NT2/D1 (cell line): ENCODE measurements around the gene CEP85L.
"Not testable (repeated sequence)": the region's sequence is repeated elsewhere in the genome, so short reads cannot be mapped to it uniquely, and the experiment has no call there.

Experiments
- DNase-seq: peaks from one replicate; pipeline ENCODE4 v3.0.0-alpha.2; 2011; ENCODE audit warnings: low read depth, low spot score
- H3K27me3 ChIP-seq: 2 replicates; pipeline ENCODE4 v1.6.0; 2011; ENCODE audit warnings: mild to moderate bottlenecking; ENCODE audit not compliant: insufficient read length, insufficient read depth
- H3K36me3 ChIP-seq: 2 replicates; pipeline ENCODE4 v1.6.1; 2011; ENCODE audit warnings: mild to moderate bottlenecking, low read length, mixed read lengths; ENCODE audit not compliant: insufficient read depth, insufficient read length
- H3K4me1 ChIP-seq: 2 replicates; pipeline ENCODE4 v1.5.1; 2011; ENCODE audit not compliant: insufficient read depth, insufficient read length
- H3K4me3 ChIP-seq: 2 replicates; pipeline ENCODE4 v1.5.1; 2011; ENCODE audit warnings: low read depth; ENCODE audit not compliant: insufficient read length
- H3K9ac ChIP-seq: 2 replicates; pipeline ENCODE4 v1.6.0; 2011; ENCODE audit warnings: low read depth; ENCODE audit not compliant: insufficient read length
- H3K9me3 ChIP-seq: 2 replicates; pipeline ENCODE4 v1.5.1; 2011; ENCODE audit warnings: mild to moderate bottlenecking, low read length; ENCODE audit not compliant: insufficient read depth
- SUZ12 ChIP-seq: IDR thresholded peaks from 2 replicates; pipeline ENCODE4 v1.6.1; 2011; ENCODE audit not compliant: insufficient read length, insufficient read depth; ENCODE audit errors: extremely low read depth
- YY1 ChIP-seq: IDR thresholded peaks from 2 replicates; pipeline ENCODE4 v1.6.1; 2011; ENCODE audit not compliant: insufficient read length, insufficient read depth
- ZNF274 ChIP-seq: IDR thresholded peaks from 2 replicates; pipeline ENCODE4 v1.6.1; 2011; ENCODE audit warnings: mild to moderate bottlenecking, low read depth, low read length

The CEP85L gene

GRCh38 chr6:118467181-118467580 lies 184.2 kb downstream of the CEP85L start:
- no peak overlapping the region for H3K4me3 ChIP-seq
- no peaks in the 10 kb centered on the region for H3K9me3 ChIP-seq
- TF ChIP-seq ZNF274 (no peak), SUZ12 (no peak), YY1 (no peak)
- H3K36me3 ChIP-seq: no peaks in the 10 kb centered on the region
- no peaks in the 10 kb centered on the region for H3K27me3 ChIP-seq
- no peaks in the 10 kb centered on the region for H3K4me1 ChIP-seq
- no peak for DNase-seq
- H3K9ac ChIP-seq: no peak overlapping the region

GRCh38 chr6:118464620-118465019 lies 186.8 kb downstream of the CEP85L start:
- Histone ChIP-seq H3K27me3 (no peaks in the 10 kb centered on the region), H3K9me3 (no peaks in the 10 kb centered on the region), H3K36me3 (no peaks in the 10 kb centered on the region), H3K4me3 (no peak overlapping the region), H3K4me1 (no peaks in the 10 kb centered on the region), H3K9ac (no peak overlapping the region)
- no peak for DNase-seq
- TF ChIP-seq YY1 (no peak), ZNF274 (no peak), SUZ12 (no peak)

DNA sequence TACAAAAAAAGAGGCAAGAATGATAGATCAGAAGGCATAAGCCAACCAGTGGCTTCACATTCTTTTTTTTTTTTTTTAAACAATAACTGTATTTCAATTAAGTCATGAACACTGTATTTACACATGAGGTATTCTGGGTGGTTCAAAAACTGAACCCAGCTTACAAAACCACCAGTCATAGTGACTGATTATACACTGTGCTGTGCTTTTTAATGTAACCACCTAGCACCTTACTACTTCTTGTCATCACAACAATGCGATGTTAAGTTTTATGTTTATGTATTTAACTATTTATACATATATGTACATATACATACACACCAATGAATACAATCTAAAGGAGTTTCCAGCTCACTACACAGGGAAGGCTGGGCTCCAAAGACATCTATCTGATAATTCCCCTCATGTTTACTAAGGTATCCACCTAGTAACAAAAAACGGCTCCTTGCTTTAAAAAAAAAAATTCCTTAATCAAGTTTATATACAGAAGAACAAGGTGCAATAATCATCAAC lies 190.4 kb downstream of the CEP85L start:
- Histone ChIP-seq H3K9ac (no peak overlapping the region), H3K4me3 (no peak overlapping the region), H3K9me3 (no peaks in the 10 kb centered on the region), H3K4me1 (no peaks in the 10 kb centered on the region), H3K27me3 (no peaks in the 10 kb centered on the region), H3K36me3 (no peaks in the 10 kb centered on the region)
- no peak for TF ChIP-seq SUZ12
- no peak for TF ChIP-seq ZNF274
- no peak for TF ChIP-seq YY1
- no peak for DNase-seq

GRCh38 chr6:118456982-118457381 lies 194.4 kb downstream of the CEP85L start:
- no peaks in the 10 kb centered on the region for H3K36me3 ChIP-seq
- no peak for DNase-seq
- H3K27me3 ChIP-seq: no peaks in the 10 kb centered on the region
- no peak overlapping the region for H3K9ac ChIP-seq
- H3K9me3 ChIP-seq: no peaks in the 10 kb centered on the region
- no peak for TF ChIP-seq ZNF274
- no peak for TF ChIP-seq YY1
- TF ChIP-seq SUZ12: no peak
- H3K4me1 ChIP-seq: no peaks in the 10 kb centered on the region
- no peak overlapping the region for H3K4me3 ChIP-seq

DNA sequence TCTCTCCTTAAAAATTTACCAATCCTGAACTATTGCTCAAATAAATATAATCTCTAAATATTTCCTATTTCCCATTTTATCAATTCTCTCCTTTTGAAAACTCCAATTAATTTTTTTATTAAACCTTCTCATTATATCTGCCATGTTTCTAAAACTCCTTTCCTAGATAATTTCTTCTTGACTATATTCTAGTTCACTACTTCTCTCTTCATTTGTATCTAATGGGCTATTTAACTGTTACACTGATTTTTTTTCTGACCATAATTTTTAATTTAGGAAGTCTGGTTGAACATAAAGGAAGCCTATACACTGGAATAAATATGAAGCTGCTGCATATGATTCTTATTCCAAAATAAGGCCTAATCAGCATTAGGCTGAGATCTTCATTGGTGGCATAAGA lies 199.6 kb downstream of the CEP85L start:
- no peak for DNase-seq
- no peaks in the 10 kb centered on the region for H3K36me3 ChIP-seq
- H3K27me3 ChIP-seq: no peaks in the 10 kb centered on the region
- H3K9me3 ChIP-seq: peaks cover 14% of the 10 kb centered on the region; the same call in 1 of the 2 replicates
- no peak overlapping the region for H3K9ac ChIP-seq
- TF ChIP-seq ZNF274 (no peak), SUZ12 (no peak), YY1 (no peak)
- no peak overlapping the region for H3K4me3 ChIP-seq
- no peaks in the 10 kb centered on the region for H3K4me1 ChIP-seq

DNA sequence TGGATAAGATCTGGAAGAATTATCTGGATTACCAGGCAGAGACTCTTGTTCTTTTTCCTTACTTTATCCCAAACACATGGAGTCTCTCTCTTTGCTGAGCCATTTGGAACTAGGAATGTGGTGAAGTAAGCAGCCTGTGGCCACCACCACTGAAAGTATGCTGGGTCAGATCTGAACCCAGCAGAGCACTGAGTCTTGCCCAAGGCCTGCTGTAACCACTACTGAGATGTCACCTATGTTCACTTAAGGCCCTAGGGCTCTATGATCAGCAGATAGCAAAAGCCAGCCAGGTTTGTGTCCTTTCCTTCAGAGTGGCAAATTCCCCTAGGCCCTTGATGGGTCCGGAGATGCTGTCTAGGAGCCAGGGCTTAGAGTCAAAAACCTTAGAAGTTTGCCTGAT lies 206.6 kb downstream of the CEP85L start:
- no peaks in the 10 kb centered on the region for H3K27me3 ChIP-seq
- no peak overlapping the region for H3K9ac ChIP-seq
- H3K4me3 ChIP-seq: no peak overlapping the region
- 0 out of 2 replicates have a peak, but pooled peaks cover 6% of the 10 kb centered on the region for H3K9me3 ChIP-seq
- H3K4me1 ChIP-seq: no peaks in the 10 kb centered on the region
- TF ChIP-seq ZNF274: no peak
- TF ChIP-seq YY1: no peak
- TF ChIP-seq SUZ12: no peak
- H3K36me3 ChIP-seq: no peaks in the 10 kb centered on the region
- no peak for DNase-seq

DNA sequence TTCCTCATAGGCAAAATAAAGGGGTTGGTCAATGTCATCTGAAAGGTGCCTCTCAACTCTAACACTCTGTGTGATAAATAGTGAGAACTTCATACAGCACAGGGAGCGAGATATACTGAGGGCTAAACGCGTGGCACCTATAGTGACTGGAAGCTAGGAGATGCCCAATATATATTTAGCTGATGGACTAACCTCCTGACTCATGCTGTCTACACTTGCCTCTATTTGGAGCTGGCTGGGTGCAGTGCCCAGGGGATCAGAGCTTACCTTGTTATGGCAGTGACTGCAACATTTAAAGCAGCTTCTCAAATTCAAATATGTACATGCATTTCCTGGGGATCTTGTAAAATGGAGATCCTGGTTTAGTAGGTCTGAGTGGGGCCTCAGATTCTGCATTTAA lies 214.9 kb downstream of the CEP85L start:
- H3K4me1 ChIP-seq: no peaks in the 10 kb centered on the region
- H3K9ac ChIP-seq: no peak overlapping the region
- H3K9me3 ChIP-seq: no peaks in the 10 kb centered on the region
- H3K27me3 ChIP-seq: no peaks in the 10 kb centered on the region
- H3K4me3 ChIP-seq: no peak overlapping the region
- TF ChIP-seq SUZ12 (no peak), ZNF274 (no peak), YY1 (no peak)
- DNase-seq: no peak
- no peaks in the 10 kb centered on the region for H3K36me3 ChIP-seq

DNA sequence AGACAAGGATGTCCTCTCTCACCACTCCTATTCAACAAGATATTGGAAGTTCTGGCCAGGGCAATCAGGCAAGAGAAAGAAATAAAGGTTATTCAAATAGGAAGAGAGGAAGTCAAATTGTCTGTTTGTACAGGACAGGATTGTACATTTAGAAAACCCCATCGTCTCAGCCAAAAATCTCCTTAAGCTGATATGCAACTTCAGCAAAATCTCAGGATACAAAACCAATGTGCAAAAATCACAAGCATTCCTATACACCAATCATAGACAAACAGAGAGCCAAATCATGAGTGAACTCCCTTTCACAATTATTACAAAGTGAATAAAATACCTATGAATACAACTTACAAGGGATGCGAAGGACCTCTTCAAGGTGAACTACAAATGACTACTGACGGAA lies 217.2 kb downstream of the CEP85L start:
- not testable (repeated sequence) for H3K4me1 ChIP-seq, H3K4me3 ChIP-seq, DNase-seq, H3K9ac ChIP-seq, H3K27me3 ChIP-seq, H3K9me3 ChIP-seq, H3K36me3 ChIP-seq

GRCh38 chr6:118421312-118421711 lies 230.1 kb downstream of the CEP85L start:
- not testable (repeated sequence) for H3K27me3 ChIP-seq, H3K4me1 ChIP-seq, H3K9me3 ChIP-seq, H3K4me3 ChIP-seq, H3K9ac ChIP-seq, H3K36me3 ChIP-seq
- peak; percentile 23 for DNase-seq
